ENCODE results near the gene LASP1. TPM values are rescaled to one million over a fixed set of nuclear protein-coding genes. Genes with fewer than 3 reads are reported as not detected.

LASP1 gene
- total and polyA plus RNA-seq, 2 of the 4 experiments (the other 2 are of a cell fraction) = 79.8 to 262 TPM

- in situ Hi-C loops (cut with MboI; ENCODE audit: low sequenced_read_pairs) = no loop called here
- dilution Hi-C loops (cut with HindIII; ENCODE audit: low sequenced_read_pairs, unreplicated experiment) = no loop called here
- Histone ChIP-seq H2BK15ac (ENCODE audit: low read depth, low read length) (no peak overlapping the region), H2BK5ac (ENCODE audit: low read depth, low read length, poor library complexity, severe bottlenecking) (peak overlapping the region; percentile 19), H2AK9ac (replicated peaks; ENCODE audit: low read depth, low read length, poor library complexity) (peak overlapping the region; percentile 89), H3K4me3 (ENCODE audit: insufficient read depth, low read depth, low read length) (no peak overlapping the region), H3K56ac (ENCODE audit: extremely low read depth, insufficient read depth, low read length) (no peak overlapping the region), H3K4ac (ENCODE audit: low read depth, low read length) (peak overlapping the region; percentile 37; the same call in 1 of the 2 replicates), H3K4me2 (ENCODE audit: low read depth, low read length) (peak overlapping the region; percentile 30), H3K36me3 (ENCODE audit: control insufficient read depth, insufficient read depth, low read length) (peaks cover 66% of the 10 kb centered on the region), H3K9ac (ENCODE audit: low read depth, low read length) (no peak overlapping the region), H2AFZ (replicated peaks; ENCODE audit: low read length, poor library complexity) (no peak overlapping the region), H2BK20ac (ENCODE audit: low read depth, low read length) (no peak overlapping the region), H4K20me1 (ENCODE audit: insufficient read depth, low read length) (peaks cover 95% of the 10 kb centered on the region), H3K9me1 (ENCODE audit: insufficient read depth, low read length) (peaks cover 28% of the 10 kb centered on the region), H4K8ac (ENCODE audit: low read depth in 2 of 2, low read length in 2 of 2) (peak overlapping the region in 1 of 2 experiments; percentile 23; a peak in 1 of 4 replicates), H4K5ac (ENCODE audit: low read depth, low read length) (no peak overlapping the region), H2AK5ac (ENCODE audit: low read depth, low read length) (no peak overlapping the region), H4K91ac (ENCODE audit: insufficient read depth, low read depth, low read length) (0 out of 2 replicates have a peak overlapping the region, but pooled peaks have one; percentile 42), H3K27ac (ENCODE audit: insufficient read depth, low read length) (peak overlapping the region; percentile 5; the same call in 1 of the 2 replicates), H3K18ac (ENCODE audit: low read depth, low read length) (no peak overlapping the region), H3K79me1 (ENCODE audit: low read depth in 1 of 2, low read length in 2 of 2) (peaks cover 36 to 83% of the 10 kb centered on the region in 2 experiments), H2BK120ac (ENCODE audit: low read depth, low read length) (no peak overlapping the region), H3K27me3 (ENCODE audit: control insufficient read depth, insufficient read depth, low read length) (no peaks in the 10 kb centered on the region), H3K4me1 (ENCODE audit: control insufficient read depth, insufficient read depth, low read length) (peaks cover 29% of the 10 kb centered on the region), H3K23ac (ENCODE audit: low read depth, low read length) (no peak overlapping the region), H3K14ac (replicated peaks; ENCODE audit: low read depth, low read length) (0 out of 2 replicates have a peak overlapping the region, but pooled peaks have one; percentile 5), H3K9me3 (ENCODE audit: control insufficient read depth, insufficient read depth, low read length) (no peaks in the 10 kb centered on the region)
- DNase-seq = peak; percentile 98
- WGBS, 2 experiments (ENCODE audit: extremely low coverage in 2 of 2, insufficient read length in 1 of 2) = 17% methylated on average over 1 of the region's 10 CpGs; no CpG with 5 or more reads in 1 of the 2 experiments
- ChIA-PET CTCF (interaction anchor here (1.2 kb wide), 1 partner anchor 25 kb away, joined by 7 read pairs; the partner anchor contains the start of gene LASP1NB), POLR2A (ENCODE audit: unreplicated experiment) (no interaction called here)
- peak; percentile 85 for ATAC-seq (ENCODE audit: low read depth)
- no TSS peak for BruUV-seq (replicated peaks)
- intact Hi-C loops (cut with micrococcal nuclease) = no loop called here
- TF ChIP-seq BHLHE40 (IDR thresholded peaks at IDR 0.05; ENCODE audit: low read depth, low read length) (peak; percentile 66), CEBPB (IDR thresholded peaks at IDR 0.05; ENCODE audit: low read depth, low read length) (peak; percentile 99), ELK1 (IDR thresholded peaks at IDR 0.05; ENCODE audit: borderline replicate concordance, low read depth, low read length) (no peak), MAZ (IDR thresholded peaks at IDR 0.05; ENCODE audit: borderline replicate concordance, low read depth, low read length) (peak; percentile 71; the same call in 1 of the 2 replicates), POLR2A (IDR thresholded peaks at IDR 0.05; ENCODE audit: low read depth, low read length) (no peak), NFE2L2 (IDR thresholded peaks at IDR 0.05; ENCODE audit: low read depth, low read length) (peak; percentile 69; the same call in 1 of the 2 replicates), MXI1 (IDR thresholded peaks at IDR 0.05; ENCODE audit: borderline replicate concordance, low read depth, low read length) (peak; percentile 61; the same call in 1 of the 2 replicates), RAD21 (IDR thresholded peaks at IDR 0.05; ENCODE audit: low read length) (no peak), MAFK (IDR thresholded peaks at IDR 0.05; ENCODE audit: low read depth, low read length) (peak; percentile 46), FOS (IDR thresholded peaks at IDR 0.05; ENCODE audit: low read depth, low read length) (peak; percentile 83), SMC3 (IDR thresholded peaks at IDR 0.05; ENCODE audit: low read depth, low read length) (peak; percentile 29), CHD1 (IDR thresholded peaks at IDR 0.05; ENCODE audit: low read depth, low read length) (no peak), RCOR1 (IDR thresholded peaks at IDR 0.05; ENCODE audit: insufficient replicate concordance, low read length) (peak; percentile 94)
- TF ChIP-seq, protein P1, sequence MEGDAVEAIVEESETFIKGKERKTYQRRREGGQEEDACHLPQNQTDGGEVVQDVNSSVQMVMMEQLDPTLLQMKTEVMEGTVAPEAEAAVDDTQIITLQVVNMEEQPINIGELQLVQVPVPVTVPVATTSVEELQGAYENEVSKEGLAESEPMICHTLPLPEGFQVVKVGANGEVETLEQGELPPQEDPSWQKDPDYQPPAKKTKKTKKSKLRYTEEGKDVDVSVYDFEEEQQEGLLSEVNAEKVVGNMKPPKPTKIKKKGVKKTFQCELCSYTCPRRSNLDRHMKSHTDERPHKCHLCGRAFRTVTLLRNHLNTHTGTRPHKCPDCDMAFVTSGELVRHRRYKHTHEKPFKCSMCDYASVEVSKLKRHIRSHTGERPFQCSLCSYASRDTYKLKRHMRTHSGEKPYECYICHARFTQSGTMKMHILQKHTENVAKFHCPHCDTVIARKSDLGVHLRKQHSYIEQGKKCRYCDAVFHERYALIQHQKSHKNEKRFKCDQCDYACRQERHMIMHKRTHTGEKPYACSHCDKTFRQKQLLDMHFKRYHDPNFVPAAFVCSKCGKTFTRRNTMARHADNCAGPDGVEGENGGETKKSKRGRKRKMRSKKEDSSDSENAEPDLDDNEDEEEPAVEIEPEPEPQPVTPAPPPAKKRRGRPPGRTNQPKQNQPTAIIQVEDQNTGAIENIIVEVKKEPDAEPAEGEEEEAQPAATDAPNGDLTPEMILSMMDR (conservative IDR thresholded peaks at IDR 0.05; ENCODE audit: low read depth, low read length) = no peak
Observed at GRCh38 chr17:38900978-38901656, 31.3 kb downstream of the LASP1 start.

Data from IMR-90 (cell line).